GM21528 (cell line): ENCODE data around the gene CLASP1.
A peak's percentile ranks its signal among the peaks of the same experiment; 100 is the strongest.
"Not testable (repeated sequence)": the region's sequence is repeated elsewhere in the genome, so short reads cannot be mapped to it uniquely, and the experiment has no call there.

ENCODE experiments used
- ATAC-seq: cut with Tn5 transposase; IDR thresholded peaks from one replicate; pipeline ENCODE4 v1.9.1; 2021; ENCODE audit warnings: mild to moderate bottlenecking, moderate library complexity; ENCODE audit not compliant: unreplicated experiment, low FRiP score

Gene CLASP1

GRCh38 chr2:121587131-121587530, 62.1 kb downstream of the CLASP1 start:
- no peak for ATAC-seq

GRCh38 chr2:121584741-121585140, 64.5 kb downstream of the CLASP1 start:
- no peak for ATAC-seq

- no peak for ATAC-seq
These were observed 65.7 kb downstream of the CLASP1 start for GRCh38 chr2:121583555-121583954.

- no peak for ATAC-seq
These were observed 67.0 kb downstream of the CLASP1 start for GRCh38 chr2:121582272-121582671.

- ATAC-seq: no peak
These were observed 70.0 kb downstream of the CLASP1 start for GRCh38 chr2:121579309-121579708.

GRCh38 chr2:121577381-121577780, 71.9 kb downstream of the CLASP1 start:
- no peak for ATAC-seq

- no peak for ATAC-seq
These were observed 73.0 kb downstream of the CLASP1 start for GRCh38 chr2:121576263-121576662.

- no peak for ATAC-seq
These were observed 73.5 kb downstream of the CLASP1 start for GRCh38 chr2:121575800-121576199.

- no peak for ATAC-seq
These were observed 78.6 kb downstream of the CLASP1 start for GRCh38 chr2:121570667-121571055.

- no peak for ATAC-seq
These were observed 79.1 kb downstream of the CLASP1 start for GRCh38 chr2:121570036-121570666.

GRCh38 chr2:121567957-121568409, 81.3 kb downstream of the CLASP1 start:
- no peak for ATAC-seq

- ATAC-seq: no peak
These were observed 81.8 kb downstream of the CLASP1 start for GRCh38 chr2:121567452-121567851.

GRCh38 chr2:121565389-121566250, 83.6 kb downstream of the CLASP1 start:
- ATAC-seq: no peak

GRCh38 chr2:121564905-121565304, 84.4 kb downstream of the CLASP1 start:
- ATAC-seq: no peak

GRCh38 chr2:121563754-121564153, 85.5 kb downstream of the CLASP1 start:
- ATAC-seq: not testable (repeated sequence)

GRCh38 chr2:121562269-121563176, 86.7 kb downstream of the CLASP1 start:
- peak; percentile 49 for ATAC-seq

GRCh38 chr2:121561617-121562268, 87.5 kb downstream of the CLASP1 start:
- no peak for ATAC-seq

- no peak for ATAC-seq
These were observed 90.9 kb downstream of the CLASP1 start for GRCh38 chr2:121558329-121558728.

- no peak for ATAC-seq
These were observed 94.3 kb downstream of the CLASP1 start for GRCh38 chr2:121555008-121555407.

GRCh38 chr2:121552477-121553180, 96.6 kb downstream of the CLASP1 start:
- peak; percentile 74 for ATAC-seq
